GM21367 (cell line): Measurements from ENCODE around the gene PMEPA1.

ENCODE experiments used
- ATAC-seq: cut with Tn5 transposase; IDR thresholded peaks from one replicate; pipeline ENCODE4 v1.9.1; 2021; ENCODE audit not compliant: unreplicated experiment

The PMEPA1 gene

GRCh38 chr20:57709823-57710799 is at the start of gene PMEPA1:
Gene PMEPA1 (minus strand): TSS chr20:57710015. CDS start chr20:57709582, 433 bp downstream.
- peak; percentile 67 for ATAC-seq

- ATAC-seq: no peak
Measured at GRCh38 chr20:57757767-57758166, 48.0 kb upstream of the PMEPA1 start.

GRCh38 chr20:57756921-57757320 is 47.1 kb upstream of the PMEPA1 start:
- ATAC-seq: no peak

GRCh38 chr20:57756213-57756612 is 46.4 kb upstream of the PMEPA1 start:
- no peak for ATAC-seq

GRCh38 chr20:57755609-57756008 is 45.8 kb upstream of the PMEPA1 start:
- ATAC-seq: no peak

GRCh38 chr20:57754190-57754589 is 44.4 kb upstream of the PMEPA1 start:
- ATAC-seq: no peak

- no peak for ATAC-seq
Measured at GRCh38 chr20:57753332-57754164, 43.7 kb upstream of the PMEPA1 start.

- ATAC-seq: no peak
Measured at GRCh38 chr20:57751411-57751810, 41.6 kb upstream of the PMEPA1 start.

- no peak for ATAC-seq
Measured at GRCh38 chr20:57749869-57750268, 40.1 kb upstream of the PMEPA1 start.

GRCh38 chr20:57749131-57749690 is 39.4 kb upstream of the PMEPA1 start:
- ATAC-seq: no peak

GRCh38 chr20:57748601-57749130 is 38.9 kb upstream of the PMEPA1 start:
- peak; percentile 70 for ATAC-seq

- no peak for ATAC-seq
Measured at GRCh38 chr20:57747861-57748481, 38.2 kb upstream of the PMEPA1 start.

GRCh38 chr20:57746832-57747404 is 37.1 kb upstream of the PMEPA1 start:
- no peak for ATAC-seq

GRCh38 chr20:57746201-57746600 is 36.4 kb upstream of the PMEPA1 start:
- ATAC-seq: no peak

GRCh38 chr20:57744206-57744605 is 34.4 kb upstream of the PMEPA1 start:
- no peak for ATAC-seq

GRCh38 chr20:57743450-57744095 is 33.8 kb upstream of the PMEPA1 start:
- ATAC-seq: no peak

- no peak for ATAC-seq
Measured at GRCh38 chr20:57742507-57743181, 32.8 kb upstream of the PMEPA1 start.

- ATAC-seq: no peak
Measured at GRCh38 chr20:57738484-57738883, 28.7 kb upstream of the PMEPA1 start.

- no peak for ATAC-seq
Measured at GRCh38 chr20:57738053-57738452, 28.2 kb upstream of the PMEPA1 start.
